GF-D8 (cell line): ENCODE results near the gene KCNH8.
"Not testable (repeated sequence)": the region's sequence is repeated elsewhere in the genome, so short reads cannot be mapped to it uniquely, and the experiment has no call there.

Experiments
- DNase-seq: peaks from one replicate; lab custom pipeline; 2025; lab: John Stamatoyannopoulos, UW

KCNH8 gene

GRCh38 chr3:19147905-19148767 is at the start of gene KCNH8:
KCNH8 (plus strand) TSS chr3:19148510; CDS start chr3:19148720, 210 bp downstream.
- DNase-seq, result no peak

GRCh38 chr3:19102654-19103290 is 45.5 kb upstream of the KCNH8 start:
- DNase-seq, result not testable (repeated sequence)

GRCh38 chr3:19103510-19103909 is 44.8 kb upstream of the KCNH8 start:
- no peak for DNase-seq

- DNase-seq, result no peak
These were observed 43.9 kb upstream of the KCNH8 start for GRCh38 chr3:19104459-19104858.

- no peak for DNase-seq
These were observed 42.5 kb upstream of the KCNH8 start for GRCh38 chr3:19105826-19106225.

GRCh38 chr3:19106307-19106706 is 42.0 kb upstream of the KCNH8 start:
- no peak for DNase-seq

GRCh38 chr3:19107719-19108118 is 40.6 kb upstream of the KCNH8 start:
- no peak for DNase-seq

GRCh38 chr3:19110335-19110895 is 37.9 kb upstream of the KCNH8 start:
- no peak for DNase-seq

- DNase-seq, result no peak
These were observed 33.8 kb upstream of the KCNH8 start for GRCh38 chr3:19114461-19114860.

GRCh38 chr3:19116239-19116638 is 32.1 kb upstream of the KCNH8 start:
- DNase-seq, result no peak

GRCh38 chr3:19124752-19125151 is 23.6 kb upstream of the KCNH8 start:
- DNase-seq, result no peak

GRCh38 chr3:19139863-19140262 is 8.4 kb upstream of the KCNH8 start:
- DNase-seq, result no peak

GRCh38 chr3:19146685-19147650 is 1.3 kb upstream of the KCNH8 start:
- DNase-seq, result no peak

GRCh38 chr3:19148768-19149091 is 420 bp downstream of the KCNH8 start:
- DNase-seq, result no peak

- DNase-seq, result no peak
These were observed 1.1 kb downstream of the KCNH8 start for GRCh38 chr3:19149368-19149767.

- DNase-seq, result no peak
These were observed 2.9 kb downstream of the KCNH8 start for GRCh38 chr3:19151171-19151570.

GRCh38 chr3:19154693-19155250 is 6.5 kb downstream of the KCNH8 start:
- DNase-seq, result no peak

GRCh38 chr3:19155375-19155774 is 7.1 kb downstream of the KCNH8 start:
- no peak for DNase-seq

- DNase-seq, result no peak
These were observed 11.8 kb downstream of the KCNH8 start for GRCh38 chr3:19159966-19160635.

GRCh38 chr3:19165654-19166053 is 17.3 kb downstream of the KCNH8 start:
- DNase-seq, result no peak

- no peak for DNase-seq
These were observed 23.5 kb downstream of the KCNH8 start for GRCh38 chr3:19171794-19172193.
